ENCODE measurements around the gene ATOH7.

GRCh38 chr10:68224810-68225209 is 7.1 kb downstream of the ATOH7 start:
- TF ChIP-seq CTCF (conservative IDR thresholded peaks at IDR 0.05; ENCODE audit: low read length) (no peak), EZH2phosphoT487 (IDR thresholded peaks at IDR 0.05; ENCODE audit: borderline replicate concordance, low read depth, low read length) (no peak)
